ENCODE data around the gene C11orf42. TPM values are rescaled to one million over a fixed set of nuclear protein-coding genes. Genes with fewer than 3 reads are reported as not detected.
"Not testable (repeated sequence)": the region's sequence is repeated elsewhere in the genome, so short reads cannot be mapped to it uniquely, and the experiment has no call there.

The C11orf42 gene
- polyA plus RNA-seq, 3 donors: 0.64 to 0.83 (median 0.75) TPM

- no peak for DNase-seq (ENCODE audit: low read depth in 3 of 3, low spot score in 2 of 3)
Measured at GRCh38 chr11:6217722-6218121, 12.4 kb downstream of the C11orf42 start.

- no peak for DNase-seq (ENCODE audit: low read depth in 3 of 3, low spot score in 2 of 3)
Measured at GRCh38 chr11:6219359-6219758, 14.0 kb downstream of the C11orf42 start.

GRCh38 chr11:6223854-6224253 is 18.5 kb downstream of the C11orf42 start:
- no peak for DNase-seq (ENCODE audit: low read depth in 3 of 3, low spot score in 2 of 3)

- DNase-seq (ENCODE audit: low read depth in 3 of 3, low spot score in 2 of 3): no peak
Measured at GRCh38 chr11:6224421-6224820, 19.1 kb downstream of the C11orf42 start.

- no peak for DNase-seq (ENCODE audit: low read depth in 3 of 3, low spot score in 2 of 3)
Measured at GRCh38 chr11:6225024-6225423, 19.7 kb downstream of the C11orf42 start.

GRCh38 chr11:6225896-6226295 is 20.5 kb downstream of the C11orf42 start:
- no peak for DNase-seq (ENCODE audit: low read depth in 3 of 3, low spot score in 2 of 3)

- no peak for DNase-seq (ENCODE audit: low read depth in 3 of 3, low spot score in 2 of 3)
Measured at GRCh38 chr11:6228520-6228919, 23.2 kb downstream of the C11orf42 start.

GRCh38 chr11:6229911-6230310 is 24.6 kb downstream of the C11orf42 start:
- DNase-seq (ENCODE audit: low read depth in 3 of 3, low spot score in 2 of 3): no peak

GRCh38 chr11:6232899-6233298 is 27.5 kb downstream of the C11orf42 start:
- DNase-seq (ENCODE audit: low read depth in 3 of 3, low spot score in 2 of 3): no peak

GRCh38 chr11:6233984-6234386 is 28.6 kb downstream of the C11orf42 start:
- DNase-seq (ENCODE audit: low read depth in 3 of 3, low spot score in 2 of 3): no peak

GRCh38 chr11:6234387-6235107 is 29.2 kb downstream of the C11orf42 start, which contains the start of gene FHIP1B:
Gene FHIP1B (minus strand): TSS chr11:6234636. CDS start chr11:6224516, 10,120 bp downstream.
- peak; percentile 99 for DNase-seq (ENCODE audit: low read depth in 3 of 3, low spot score in 2 of 3)

- DNase-seq (ENCODE audit: low read depth in 3 of 3, low spot score in 2 of 3): no peak
Measured at GRCh38 chr11:6237266-6237665, 31.9 kb downstream of the C11orf42 start.

GRCh38 chr11:6237761-6238302 is 32.5 kb downstream of the C11orf42 start:
- DNase-seq (ENCODE audit: low read depth in 3 of 3, low spot score in 2 of 3): no peak

GRCh38 chr11:6238902-6239301 is 33.5 kb downstream of the C11orf42 start, which contains the start of gene CNGA4:
Gene CNGA4 (plus strand): TSS chr11:6239089. CDS start chr11:6239207, 118 bp downstream.
- no peak for DNase-seq (ENCODE audit: low read depth in 3 of 3, low spot score in 2 of 3)

GRCh38 chr11:6240139-6240538 is 34.8 kb downstream of the C11orf42 start:
- no peak for DNase-seq (ENCODE audit: low read depth in 3 of 3, low spot score in 2 of 3)

GRCh38 chr11:6240781-6241180 is 35.4 kb downstream of the C11orf42 start:
- no peak for DNase-seq (ENCODE audit: low read depth in 3 of 3, low spot score in 2 of 3)

- no peak for DNase-seq (ENCODE audit: low read depth in 3 of 3, low spot score in 2 of 3)
Measured at GRCh38 chr11:6241316-6241715, 36.0 kb downstream of the C11orf42 start.

GRCh38 chr11:6245536-6245935 is 40.2 kb downstream of the C11orf42 start:
- DNase-seq (ENCODE audit: low read depth in 3 of 3, low spot score in 2 of 3): no peak

GRCh38 chr11:6248248-6248647 is 42.9 kb downstream of the C11orf42 start:
- no peak for DNase-seq (ENCODE audit: low read depth in 3 of 3, low spot score in 2 of 3)

GRCh38 chr11:6248897-6249296 is 43.5 kb downstream of the C11orf42 start:
- DNase-seq (ENCODE audit: low read depth in 3 of 3, low spot score in 2 of 3): not testable (repeated sequence)

GRCh38 chr11:6249770-6250555 is 44.6 kb downstream of the C11orf42 start:
- no peak for DNase-seq (ENCODE audit: low read depth in 3 of 3, low spot score in 2 of 3)

Data from right renal cortex interstitium (tissue), 3 donors.